GM19438 (cell line): Measurements from ENCODE around the gene MST1.

Source experiments
- ATAC-seq: cut with Tn5 transposase; IDR thresholded peaks from one replicate; pipeline ENCODE4 v1.9.1; 2021; ENCODE audit warnings: low read depth; ENCODE audit not compliant: unreplicated experiment

MST1 gene

GRCh38 chr3:49681232-49681522, 8.1 kb downstream of the MST1 start:
- no peak for ATAC-seq

- ATAC-seq, result no peak
Measured at GRCh38 chr3:49680493-49681231, 8.6 kb downstream of the MST1 start.

GRCh38 chr3:49675912-49676311, 13.4 kb downstream of the MST1 start:
- ATAC-seq, result no peak

GRCh38 chr3:49674497-49674983, 14.7 kb downstream of the MST1 start:
- ATAC-seq, result peak; percentile 20

GRCh38 chr3:49673715-49674496, 15.4 kb downstream of the MST1 start, which contains the start of gene APEH:
Gene APEH (plus strand): TSS chr3:49674351. CDS start chr3:49674402, 51 bp downstream.
- peak; percentile 79 for ATAC-seq

DNA sequence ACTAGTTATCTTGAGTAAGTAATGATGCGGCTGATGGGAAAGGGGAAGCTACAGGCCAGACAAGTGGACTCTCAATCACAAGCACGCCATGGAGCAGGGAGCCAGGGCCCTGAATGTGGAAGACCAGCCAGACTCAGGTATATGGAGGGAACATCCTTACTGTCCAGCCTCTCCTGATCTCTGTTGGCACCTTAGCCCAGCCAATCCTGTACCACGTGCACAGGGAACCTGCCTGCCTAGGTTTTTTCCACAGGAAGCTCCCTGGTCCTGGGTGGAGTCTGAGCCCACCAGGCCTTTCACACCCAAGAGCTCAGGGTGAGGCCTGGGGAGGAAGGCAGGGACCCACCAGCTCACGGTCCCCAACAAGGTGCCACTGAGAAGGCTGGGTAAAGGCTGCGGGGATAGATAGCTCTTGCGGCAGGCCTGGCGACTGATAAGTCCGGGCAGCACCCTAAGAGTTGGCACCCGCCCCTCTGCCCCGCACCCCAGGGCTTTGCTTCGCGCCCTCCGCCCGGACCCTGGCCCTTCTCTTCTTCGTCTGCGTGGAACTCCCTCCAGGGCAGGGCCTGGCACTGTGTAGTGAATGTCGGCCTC, 16.1 kb downstream of the MST1 start:
- ATAC-seq, result no peak

DNA sequence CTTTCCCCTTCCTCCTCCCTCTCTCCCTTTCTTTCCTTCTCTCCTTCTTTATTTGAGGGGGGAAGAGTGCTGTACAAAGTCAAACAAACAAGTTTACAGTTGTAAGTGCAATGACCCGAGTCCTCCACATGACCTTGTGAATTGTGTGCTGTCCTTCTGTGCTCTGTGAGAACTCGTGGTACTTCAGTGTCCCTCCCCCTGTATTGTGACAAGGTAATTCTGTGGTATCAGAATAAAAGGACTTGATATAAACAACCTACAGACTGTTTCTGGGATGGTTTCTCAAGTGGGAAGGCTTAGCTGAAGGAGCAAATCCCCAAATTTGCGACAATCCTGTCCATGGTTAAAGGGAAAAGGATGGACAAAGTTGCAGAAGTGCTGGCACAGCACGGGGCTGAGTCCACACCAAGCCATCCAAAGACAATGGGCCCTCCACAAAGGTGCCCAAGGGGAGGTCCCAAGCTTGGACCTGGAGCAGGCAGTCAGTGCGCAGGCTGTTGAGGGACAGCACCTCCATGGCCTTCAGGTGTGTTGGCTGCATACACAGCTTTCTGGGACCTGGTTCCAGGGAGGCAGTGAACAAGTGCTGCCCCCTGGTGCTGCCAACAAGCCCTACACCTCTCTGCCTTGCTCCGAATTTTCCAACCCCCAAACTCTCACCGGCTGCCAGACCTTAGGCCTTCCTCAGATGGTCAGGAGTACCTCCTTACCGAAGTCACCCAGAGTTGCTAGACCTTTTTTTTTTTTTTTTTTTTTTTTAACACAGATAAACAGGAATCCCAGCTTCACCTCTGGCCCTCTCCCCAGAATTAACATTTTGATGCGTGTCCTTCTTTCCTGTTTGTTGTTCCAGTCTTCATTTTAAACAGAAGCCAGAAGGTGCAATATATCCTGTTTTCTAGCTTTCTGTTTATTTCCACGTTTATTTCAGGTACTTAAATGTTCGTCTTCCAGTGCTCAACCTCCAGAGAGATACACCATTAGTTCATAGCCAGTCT, 17.7 kb downstream of the MST1 start:
- ATAC-seq, result no peak

GRCh38 chr3:49670940-49671290, 18.4 kb downstream of the MST1 start:
- ATAC-seq, result no peak

DNA sequence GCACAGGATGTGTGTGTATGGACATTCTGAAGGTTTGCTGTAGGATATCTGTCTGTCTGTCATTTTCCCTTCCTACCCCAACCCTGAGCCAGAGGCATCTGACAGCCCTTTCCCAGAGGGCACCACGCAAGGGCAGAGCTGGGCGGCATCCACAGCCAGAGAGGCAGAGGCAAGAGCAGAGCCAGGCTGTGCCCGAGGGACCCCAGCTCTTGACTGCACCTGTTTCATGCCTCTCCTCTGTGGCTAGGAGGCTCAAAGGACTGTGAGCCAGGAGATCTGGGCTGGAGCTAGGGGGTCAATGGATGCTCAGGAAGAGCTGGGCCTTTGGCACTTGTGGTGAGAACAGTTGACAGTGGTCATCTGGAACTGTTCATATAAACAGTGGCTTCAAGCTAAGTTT, 19.9 kb downstream of the MST1 start:
- ATAC-seq, result no peak

DNA sequence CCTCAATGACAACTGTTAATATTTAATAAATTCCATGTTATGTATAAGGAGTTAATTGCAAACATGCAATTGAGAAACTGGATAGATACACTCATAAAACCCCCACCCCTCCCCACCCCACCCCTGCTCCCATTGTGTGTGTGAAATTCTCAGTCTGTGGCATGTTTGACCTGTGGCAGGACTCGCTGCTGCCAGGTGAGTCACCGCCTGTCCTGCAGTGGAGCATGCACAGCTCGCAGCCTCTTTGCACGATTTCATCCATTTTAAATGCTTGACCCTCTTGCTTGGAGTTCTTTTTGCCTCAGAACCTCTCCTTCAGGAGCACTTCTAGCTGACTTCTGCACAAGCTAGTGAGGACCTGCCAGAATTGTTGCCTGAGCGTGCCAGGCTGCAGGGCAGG, 20.4 kb downstream of the MST1 start:
- ATAC-seq, result no peak

DNA sequence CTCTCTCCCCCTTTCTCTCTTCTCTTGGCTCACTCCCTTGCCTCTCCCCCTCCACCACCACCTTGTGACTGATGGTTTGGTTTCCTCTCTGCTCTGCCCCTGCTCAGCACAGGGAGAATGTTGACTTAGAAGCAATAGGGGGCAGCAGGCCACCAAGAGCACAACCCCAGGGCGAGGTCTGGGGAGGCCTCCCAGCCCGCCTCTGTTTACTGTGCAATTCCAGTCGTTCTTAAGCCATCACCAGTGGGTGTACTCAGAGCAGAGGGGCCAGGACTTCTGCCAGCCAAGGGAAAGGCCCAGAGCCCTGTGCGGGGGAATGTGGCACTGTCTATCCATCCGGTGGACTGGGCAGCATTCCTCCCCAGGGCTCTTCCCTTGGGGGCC, 20.9 kb downstream of the MST1 start:
- ATAC-seq, result no peak

DNA sequence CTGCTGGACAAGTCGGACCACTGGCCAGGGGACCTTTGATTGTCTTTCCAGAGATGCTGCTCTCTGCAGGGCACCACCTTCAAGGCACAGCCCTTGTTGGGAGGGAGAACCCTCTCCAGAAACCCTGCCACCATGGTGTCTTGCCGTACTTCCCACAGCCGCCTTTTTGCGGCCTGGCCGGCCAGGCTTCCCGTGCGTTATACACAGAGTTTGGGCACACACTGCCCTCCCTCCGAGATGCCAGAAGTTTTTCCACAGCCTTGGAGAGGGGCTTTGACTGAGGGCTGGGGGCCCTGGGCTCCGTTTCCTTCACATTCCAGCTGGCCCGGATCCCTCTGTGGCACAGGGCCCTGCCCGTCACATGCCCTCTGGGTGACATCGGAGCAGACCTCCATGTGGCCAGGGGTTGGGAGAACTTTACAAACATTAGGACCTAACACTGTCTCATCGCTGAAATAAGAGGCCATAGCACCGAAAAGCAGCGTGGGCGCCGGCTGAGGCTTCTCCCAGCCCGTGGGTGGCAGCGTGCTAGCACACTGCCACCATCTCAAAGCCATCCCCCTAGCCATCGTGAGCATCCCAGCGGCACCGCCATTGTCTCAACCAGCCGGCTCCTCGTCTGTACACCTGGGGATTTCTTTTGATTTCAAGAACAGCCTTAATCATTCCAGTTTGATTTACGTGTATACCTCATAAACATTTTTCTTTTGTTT, 21.4 kb downstream of the MST1 start:
- ATAC-seq, result no peak

- ATAC-seq, result no peak
Measured at GRCh38 chr3:49666592-49666991, 22.7 kb downstream of the MST1 start.

- no peak for ATAC-seq
Measured at GRCh38 chr3:49665822-49666519, 23.3 kb downstream of the MST1 start.

DNA sequence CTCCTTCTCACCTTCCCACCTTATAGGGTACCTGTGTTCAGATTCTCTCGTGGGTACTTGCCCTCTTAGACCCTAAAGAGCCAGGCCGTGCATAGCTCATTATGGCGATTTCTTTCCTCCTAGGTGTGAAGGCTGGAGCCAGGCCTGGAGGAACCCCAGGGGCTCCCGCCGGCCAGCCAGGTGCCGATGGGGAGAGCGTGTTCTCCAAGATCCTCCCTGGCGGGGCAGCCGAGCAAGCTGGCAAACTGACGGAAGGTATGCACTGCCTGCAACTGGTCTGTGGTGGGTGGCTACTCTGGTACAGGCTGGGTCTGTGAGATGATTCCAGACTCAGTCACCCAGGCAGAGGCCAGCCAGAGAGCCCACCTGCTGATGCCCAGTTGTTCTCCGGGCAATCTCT, 25.0 kb downstream of the MST1 start:
- ATAC-seq, result no peak

DNA sequence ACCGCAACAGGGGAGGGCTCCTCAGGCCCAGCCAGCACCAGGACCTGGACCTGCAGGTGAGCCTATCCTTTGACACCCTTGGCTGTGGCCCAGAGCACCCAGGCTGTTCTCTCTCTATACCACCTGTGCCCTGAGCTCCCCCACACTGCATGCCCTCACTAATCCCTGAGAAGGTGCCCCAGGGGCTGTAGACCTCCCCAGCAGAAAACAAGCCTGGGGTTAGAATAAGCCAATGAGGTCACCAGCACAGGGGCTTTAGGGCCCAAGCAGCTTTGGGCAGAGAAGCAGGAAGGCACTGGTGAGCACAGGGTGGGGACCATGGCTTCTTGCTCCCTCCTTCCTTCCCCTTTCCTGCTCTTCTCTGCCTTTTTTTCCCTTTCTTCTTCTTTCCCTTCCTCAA, 25.4 kb downstream of the MST1 start:
- no peak for ATAC-seq

GRCh38 chr3:49662720-49663413, 26.4 kb downstream of the MST1 start:
- no peak for ATAC-seq

DNA sequence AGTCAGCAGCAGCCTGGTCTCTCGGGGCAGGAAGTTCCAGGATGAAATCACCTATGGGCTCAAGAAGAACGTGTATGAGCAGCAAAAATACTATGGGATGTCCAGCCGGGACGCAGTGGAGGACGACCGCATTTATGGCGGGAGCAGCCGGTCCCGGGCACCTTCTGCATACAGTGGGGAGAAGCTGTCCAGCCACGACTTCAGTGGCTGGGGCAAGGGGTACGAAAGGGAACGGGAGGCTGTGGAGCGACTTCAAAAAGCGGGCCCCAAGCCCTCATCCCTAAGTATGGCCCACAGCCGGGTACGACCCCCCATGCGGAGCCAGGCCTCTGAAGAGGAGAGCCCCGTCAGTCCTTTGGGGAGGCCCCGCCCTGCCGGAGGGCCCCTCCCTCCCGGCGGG, 27.3 kb downstream of the MST1 start:
- no peak for ATAC-seq

DNA sequence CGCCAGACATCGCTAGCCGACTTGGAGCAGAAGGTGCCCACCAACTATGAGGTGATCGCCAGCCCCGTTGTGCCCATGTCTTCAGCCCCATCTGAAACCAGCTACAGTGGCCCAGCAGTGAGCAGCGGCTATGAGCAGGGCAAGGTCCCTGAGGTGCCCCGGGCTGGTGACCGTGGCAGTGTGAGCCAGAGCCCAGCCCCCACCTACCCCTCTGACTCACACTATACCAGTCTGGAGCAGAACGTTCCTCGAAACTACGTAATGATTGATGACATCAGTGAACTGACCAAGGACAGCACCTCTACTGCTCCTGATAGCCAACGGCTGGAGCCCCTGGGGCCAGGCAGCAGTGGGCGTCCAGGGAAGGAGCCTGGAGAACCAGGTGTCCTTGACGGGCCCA, 28.0 kb downstream of the MST1 start:
- no peak for ATAC-seq
